Mesendoderm (in vitro differentiated cells): Measurements from ENCODE around the gene SF3A1.

Experiments
- DNase-seq: peaks from one replicate; pipeline ENCODE4 v3.0.0; 2013
- H2AK5ac ChIP-seq: 2 replicates; pipeline ENCODE4 v1.6.1; 2013; ENCODE audit warnings: low read length, inconsistent platforms
- H2BK120ac ChIP-seq: 2 replicates; pipeline ENCODE4 v1.6.1; 2013; ENCODE audit warnings: low read depth, mild to moderate bottlenecking, low read length, moderate library complexity, mixed read lengths
- H2BK15ac ChIP-seq: replicated peaks from 2 replicates; pipeline ENCODE4 v1.6.1; 2013; ENCODE audit warnings: low read depth, mild to moderate bottlenecking, moderate library complexity
- H2BK5ac ChIP-seq: 2 replicates; pipeline ENCODE4 v1.6.1; 2013; ENCODE audit warnings: low read length, inconsistent platforms
- H3K18ac ChIP-seq: 2 replicates; pipeline ENCODE4 v1.6.1; 2013; ENCODE audit warnings: mild to moderate bottlenecking, low read length, mixed read lengths
- H3K23ac ChIP-seq: one replicate; pipeline ENCODE4 v1.6.1; 2013; ENCODE audit warnings: low read length
- H3K27ac ChIP-seq: 2 replicates; pipeline ENCODE4 v1.5.1; 2013; ENCODE audit warnings: low read depth, mild to moderate bottlenecking, inconsistent platforms, low read length, moderate library complexity
- H3K27me3 ChIP-seq: 2 replicates; pipeline ENCODE4 v1.6.1; 2013; ENCODE audit warnings: low read length, control low read depth, mild to moderate bottlenecking, inconsistent platforms; ENCODE audit not compliant: insufficient read depth, poor library complexity
- H3K36me3 ChIP-seq: 2 replicates; pipeline ENCODE4 v1.6.1; 2013; ENCODE audit warnings: low read length, inconsistent platforms; ENCODE audit not compliant: control insufficient read depth, insufficient read depth
- H3K4ac ChIP-seq: one replicate; pipeline ENCODE4 v1.6.1; 2013; ENCODE audit warnings: low read depth, mild to moderate bottlenecking, low read length, moderate library complexity
- H3K4me1 ChIP-seq: 2 replicates; pipeline ENCODE4 v1.6.1; 2013; ENCODE audit warnings: low read depth, low read length, inconsistent platforms; ENCODE audit not compliant: control insufficient read depth
- H3K4me2 ChIP-seq: 2 replicates; pipeline ENCODE4 v1.6.1; 2013; ENCODE audit warnings: low read length
- H3K4me3 ChIP-seq: 2 replicates; pipeline ENCODE4 v1.5.1; 2013; ENCODE audit warnings: mild to moderate bottlenecking, low read length
- H3K56ac ChIP-seq: one replicate; pipeline ENCODE4 v1.6.1; 2013; ENCODE audit warnings: low read length
- H3K79me1 ChIP-seq: 2 replicates; pipeline ENCODE4 v1.6.1; 2013; ENCODE audit warnings: low read length, inconsistent platforms
- H3K79me2 ChIP-seq: 2 replicates; pipeline ENCODE4 v1.6.1; 2013; ENCODE audit warnings: mild to moderate bottlenecking, low read length; ENCODE audit not compliant: control insufficient read depth, insufficient read depth
- H3K9ac ChIP-seq: 2 replicates; pipeline ENCODE4 v1.6.1; 2013; ENCODE audit warnings: low read length, inconsistent platforms
- H4K5ac ChIP-seq: one replicate; pipeline ENCODE4 v1.6.1; 2013; ENCODE audit warnings: low read length
- H4K8ac ChIP-seq: one replicate; pipeline ENCODE4 v1.6.1; 2013; ENCODE audit warnings: low read depth, mild to moderate bottlenecking, control low read depth, low read length, moderate library complexity
- WGBS: extraction: QIAGEN DNeasy Blood & Tissue Kit; methylation state at CpG from one replicate; pipeline ENCODE4 v1.1.7; 2013; ENCODE audit warnings: low lambda C conversion rate, missing lambda C conversion rate; ENCODE audit not compliant: insufficient coverage; ENCODE audit errors: extremely low coverage; 5-methylcytosine and 5-hydroxymethylcytosine counted together

SF3A1 gene

DNA sequence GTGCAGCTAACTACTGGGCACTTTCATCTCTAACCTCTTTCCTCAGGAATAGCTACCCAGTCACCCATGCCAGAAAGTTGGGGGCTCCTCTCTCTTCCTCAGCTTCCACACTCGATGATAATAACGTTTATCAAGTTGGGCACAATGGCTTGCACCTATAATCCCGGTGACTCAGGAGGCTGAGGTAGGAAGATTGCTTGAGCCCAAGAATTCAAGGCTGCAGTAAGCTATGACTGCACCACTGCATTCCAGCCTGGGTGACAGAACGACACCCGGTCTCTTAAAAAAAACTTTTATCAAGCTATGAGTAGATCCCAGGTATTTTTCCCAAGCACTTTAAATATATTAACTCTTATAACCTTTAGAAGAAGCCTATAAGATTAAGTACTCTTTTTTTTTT is 2.0 kb downstream of the SF3A1 start:
- peaks cover 5% of the 10 kb centered on the region for H3K4me1 ChIP-seq
- H3K4me3 ChIP-seq: no peak overlapping the region
- peaks cover 16% of the 10 kb centered on the region for H3K36me3 ChIP-seq
- no peak overlapping the region for H3K23ac ChIP-seq
- no peak overlapping the region for H3K18ac ChIP-seq
- no peak overlapping the region for H3K4ac ChIP-seq
- H4K8ac ChIP-seq: no peak overlapping the region
- DNase-seq: no peak
- no peak overlapping the region for H3K9ac ChIP-seq
- WGBS: no CpG with 5 or more reads among the region's 5 CpGs
- H3K56ac ChIP-seq: no peak overlapping the region
- H3K27me3 ChIP-seq: no peaks in the 10 kb centered on the region
- H2AK5ac ChIP-seq: no peak overlapping the region
- H2BK120ac ChIP-seq: no peak overlapping the region
- H3K27ac ChIP-seq: no peak overlapping the region
- H3K4me2 ChIP-seq: no peak overlapping the region
- H2BK5ac ChIP-seq: no peak overlapping the region
- H3K79me2 ChIP-seq: peaks cover 27% of the 10 kb centered on the region
- no peak overlapping the region for H4K5ac ChIP-seq
- peaks cover 22% of the 10 kb centered on the region for H3K79me1 ChIP-seq
- H2BK15ac ChIP-seq: no peak overlapping the region

DNA sequence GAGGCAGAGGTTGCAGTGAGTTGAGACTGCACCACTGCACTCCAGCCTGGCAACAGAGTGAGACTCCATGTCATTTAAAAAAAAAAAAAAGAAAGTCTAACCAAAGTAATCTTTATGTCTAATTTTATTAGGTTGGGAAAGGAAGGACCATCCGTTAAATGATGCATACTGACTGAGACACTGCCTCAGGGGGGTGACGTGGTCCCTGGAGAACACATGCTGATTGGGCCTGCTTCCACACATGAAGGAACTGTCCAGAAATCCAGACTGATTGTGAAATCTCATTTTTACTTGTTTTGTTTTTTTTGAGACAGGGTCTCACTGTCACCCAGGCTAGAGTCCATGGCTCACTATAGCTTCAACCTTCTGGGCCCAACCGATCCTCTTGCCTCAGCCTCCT is 5.5 kb downstream of the SF3A1 start:
- no peak overlapping the region for H2BK120ac ChIP-seq
- H3K23ac ChIP-seq: no peak overlapping the region
- no peak overlapping the region for H2BK15ac ChIP-seq
- H2AK5ac ChIP-seq: no peak overlapping the region
- no peak overlapping the region for H4K5ac ChIP-seq
- no peak overlapping the region for H3K4me2 ChIP-seq
- H3K79me1 ChIP-seq: peaks cover 28% of the 10 kb centered on the region
- peaks cover 22% of the 10 kb centered on the region for H3K36me3 ChIP-seq
- no peak overlapping the region for H4K8ac ChIP-seq
- no peak overlapping the region for H2BK5ac ChIP-seq
- H3K4me3 ChIP-seq: no peak overlapping the region
- H3K4ac ChIP-seq: no peak overlapping the region
- H3K27me3 ChIP-seq: no peaks in the 10 kb centered on the region
- DNase-seq: no peak
- WGBS: no CpG with 5 or more reads among the region's 3 CpGs
- H3K56ac ChIP-seq: no peak overlapping the region
- H3K9ac ChIP-seq: no peak overlapping the region
- peaks cover 2% of the 10 kb centered on the region for H3K4me1 ChIP-seq
- H3K27ac ChIP-seq: no peak overlapping the region
- no peak overlapping the region for H3K18ac ChIP-seq
- peaks cover 34% of the 10 kb centered on the region for H3K79me2 ChIP-seq

DNA sequence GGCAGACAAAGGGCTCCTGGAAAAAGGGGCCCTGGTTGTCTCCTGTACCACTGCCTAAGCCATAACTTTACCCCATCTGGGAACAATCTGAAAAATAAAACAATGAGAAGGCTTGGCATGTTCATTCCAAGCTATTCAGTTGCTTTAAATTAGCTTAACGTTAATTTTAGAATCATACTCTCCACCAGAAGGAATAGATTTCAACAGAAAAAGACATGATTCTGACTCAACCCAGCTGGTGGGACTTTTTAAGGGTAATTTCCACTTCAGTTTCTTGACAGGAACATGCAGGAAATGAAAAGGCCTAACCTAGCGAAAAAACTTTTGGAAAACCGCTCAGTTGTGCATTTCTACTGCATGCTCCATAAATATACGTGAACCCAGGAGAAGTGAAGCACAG is 7.9 kb downstream of the SF3A1 start:
- Histone ChIP-seq H2AK5ac (no peak overlapping the region), H2BK5ac (no peak overlapping the region), H3K27me3 (no peaks in the 10 kb centered on the region), H3K23ac (no peak overlapping the region), H3K9ac (no peak overlapping the region), H2BK120ac (no peak overlapping the region), H3K27ac (no peak overlapping the region), H3K36me3 (peaks cover 43% of the 10 kb centered on the region), H3K79me2 (peaks cover 11% of the 10 kb centered on the region), H2BK15ac (no peak overlapping the region), H3K56ac (no peak overlapping the region), H3K4me1 (no peaks in the 10 kb centered on the region), H3K4ac (no peak overlapping the region), H3K4me2 (no peak overlapping the region), H4K8ac (no peak overlapping the region), H3K18ac (no peak overlapping the region), H3K79me1 (peaks cover 13% of the 10 kb centered on the region), H4K5ac (no peak overlapping the region), H3K4me3 (no peak overlapping the region)
- no CpG with 5 or more reads among the region's 4 CpGs for WGBS
- DNase-seq: no peak

DNA sequence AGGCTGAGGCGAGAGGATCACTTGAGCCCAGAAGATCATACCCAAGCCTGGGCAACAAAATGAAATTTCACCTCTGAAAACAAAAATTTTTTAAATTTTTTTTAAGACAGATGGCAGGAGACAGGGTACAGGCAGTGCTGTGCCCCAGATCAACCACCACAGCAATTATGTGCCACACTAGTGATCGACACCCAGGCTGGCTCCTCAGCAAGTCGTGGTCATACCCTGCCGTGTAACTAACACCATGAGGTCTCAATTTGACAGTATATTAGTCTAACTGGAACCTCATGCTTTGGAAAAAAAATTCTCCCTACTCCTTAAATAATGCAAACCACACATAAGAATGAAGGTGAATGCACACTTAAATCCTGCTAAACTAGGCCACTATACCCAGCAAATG is 8.3 kb downstream of the SF3A1 start:
- H3K23ac ChIP-seq: no peak overlapping the region
- H2BK120ac ChIP-seq: no peak overlapping the region
- no peaks in the 10 kb centered on the region for H3K4me1 ChIP-seq
- H3K4me3 ChIP-seq: no peak overlapping the region
- no peak overlapping the region for H4K8ac ChIP-seq
- no peak overlapping the region for H2BK5ac ChIP-seq
- H2AK5ac ChIP-seq: no peak overlapping the region
- H4K5ac ChIP-seq: no peak overlapping the region
- H3K27me3 ChIP-seq: no peaks in the 10 kb centered on the region
- H3K4ac ChIP-seq: no peak overlapping the region
- no peak overlapping the region for H3K4me2 ChIP-seq
- H3K27ac ChIP-seq: no peak overlapping the region
- peaks cover 46% of the 10 kb centered on the region for H3K36me3 ChIP-seq
- WGBS: no CpG with 5 or more reads among the region's 4 CpGs
- no peak overlapping the region for H3K9ac ChIP-seq
- H3K79me2 ChIP-seq: peaks cover 11% of the 10 kb centered on the region
- H3K79me1 ChIP-seq: peaks cover 13% of the 10 kb centered on the region
- no peak overlapping the region for H2BK15ac ChIP-seq
- DNase-seq: no peak
- no peak overlapping the region for H3K18ac ChIP-seq
- no peak overlapping the region for H3K56ac ChIP-seq

GRCh38 chr22:30347255-30347892 is 9.3 kb downstream of the SF3A1 start:
- no peak overlapping the region for H3K18ac ChIP-seq
- peaks cover 11% of the 10 kb centered on the region for H3K79me2 ChIP-seq
- DNase-seq: no peak
- no peak overlapping the region for H2AK5ac ChIP-seq
- H3K79me1 ChIP-seq: peaks cover 9% of the 10 kb centered on the region
- no peak overlapping the region for H3K4ac ChIP-seq
- no peak overlapping the region for H4K8ac ChIP-seq
- no peak overlapping the region for H3K27ac ChIP-seq
- H3K4me3 ChIP-seq: no peak overlapping the region
- H3K23ac ChIP-seq: no peak overlapping the region
- H3K56ac ChIP-seq: no peak overlapping the region
- H3K4me2 ChIP-seq: no peak overlapping the region
- H2BK120ac ChIP-seq: no peak overlapping the region
- H2BK15ac ChIP-seq: no peak overlapping the region
- H4K5ac ChIP-seq: no peak overlapping the region
- H3K9ac ChIP-seq: no peak overlapping the region
- no CpG with 5 or more reads among the region's 5 CpGs for WGBS
- peaks cover 46% of the 10 kb centered on the region for H3K36me3 ChIP-seq
- H3K27me3 ChIP-seq: no peaks in the 10 kb centered on the region
- no peak overlapping the region for H2BK5ac ChIP-seq
- H3K4me1 ChIP-seq: no peaks in the 10 kb centered on the region
